Head of caudate nucleus (tissue), 42 donors: ENCODE results near the gene DEDD2.
A peak's percentile ranks its signal among the peaks of the same experiment; 100 is the strongest.

Source experiments
- DNase-seq, 42 donors: peaks; one replicate each; pipeline versions ENCODE4 v3.0.0 to v3.0.0-alpha.2; 2020 to 2021; ENCODE audit warnings: mixed read lengths in 7 of 42
- intact Hi-C: fragments of 100-400 bp; cut with DNase I; formaldehyde crosslinking; loops from one replicate; pipeline ENCODE4 v1.15.0; 2022

DEDD2 gene

DNA sequence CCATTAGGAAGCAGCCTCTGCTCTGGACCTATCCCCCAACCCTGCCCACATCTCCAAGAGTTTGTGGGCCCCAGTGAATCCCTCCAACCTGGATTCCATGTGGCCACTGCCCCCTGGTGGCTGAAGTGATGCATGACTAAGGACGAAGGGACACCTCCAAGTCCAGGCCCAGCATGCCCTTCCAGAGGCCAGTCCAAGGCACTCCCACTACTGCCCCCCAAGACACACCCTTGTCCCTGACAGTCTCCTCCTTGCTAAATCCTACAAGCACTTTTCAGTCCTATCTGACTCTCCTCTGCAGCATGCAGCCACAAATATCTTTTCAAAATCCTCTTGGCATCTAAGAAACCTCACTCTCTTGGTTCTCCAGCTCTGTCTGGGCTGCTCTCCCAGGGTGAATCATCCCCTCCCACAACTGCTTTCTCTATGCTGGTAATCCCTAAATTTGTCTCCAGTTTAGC, 33.0 kb downstream of the DEDD2 start:
- peak; percentile 40 to 93 (median 82) for DNase-seq
- intact Hi-C loops = loop anchor here (5.0 kb wide), 1 partner anchor 52 kb away; the partner anchor contains the start of gene POU2F2

DNA sequence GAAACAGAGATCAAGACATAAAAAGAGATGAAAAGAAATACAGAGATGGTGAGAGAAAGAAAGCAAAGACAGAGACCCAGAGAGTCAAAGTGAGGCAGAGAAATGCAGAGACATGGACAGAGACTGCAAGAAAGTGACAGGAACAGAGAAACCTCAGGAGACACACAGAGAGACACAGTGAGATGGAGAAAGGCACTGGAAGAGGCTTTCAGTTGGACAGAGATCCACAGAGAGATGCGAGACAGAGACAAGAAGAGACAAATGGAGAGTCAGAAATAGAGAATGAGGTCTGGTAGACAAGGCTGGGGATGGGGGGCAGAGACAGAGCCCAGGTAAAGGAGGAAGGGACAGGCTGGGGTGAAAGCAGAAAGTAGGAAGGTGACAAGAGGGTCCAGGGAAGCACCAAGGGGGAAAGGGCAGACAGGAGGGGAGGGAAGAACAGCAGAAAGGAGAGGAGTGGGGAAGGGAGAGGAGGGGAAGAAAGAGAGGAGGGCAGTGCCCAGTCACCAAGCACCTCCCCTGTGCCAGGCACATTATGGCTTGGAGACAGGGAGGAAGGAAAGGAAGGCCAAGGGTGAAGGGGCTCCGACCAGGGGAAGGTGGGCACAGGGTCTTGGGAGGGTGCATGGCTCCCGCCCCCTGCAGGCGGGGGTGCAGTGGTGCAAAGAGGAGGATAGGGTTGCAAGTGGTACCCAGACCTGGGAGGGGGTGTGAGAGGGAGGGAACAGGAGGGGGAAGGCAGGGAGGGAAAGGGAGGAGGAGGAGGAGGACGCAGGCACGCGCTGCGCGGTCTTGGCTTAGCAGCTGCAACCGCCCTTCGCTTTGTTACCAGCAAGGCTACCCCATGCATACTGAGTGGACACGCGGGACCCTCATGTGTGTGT, 38.4 kb downstream of the DEDD2 start:
- intact Hi-C loops = no loop called here
- no peak for DNase-seq

GRCh38 chr19:42177686-42178019, 39.8 kb downstream of the DEDD2 start:
- intact Hi-C loops = no loop called here

DNA sequence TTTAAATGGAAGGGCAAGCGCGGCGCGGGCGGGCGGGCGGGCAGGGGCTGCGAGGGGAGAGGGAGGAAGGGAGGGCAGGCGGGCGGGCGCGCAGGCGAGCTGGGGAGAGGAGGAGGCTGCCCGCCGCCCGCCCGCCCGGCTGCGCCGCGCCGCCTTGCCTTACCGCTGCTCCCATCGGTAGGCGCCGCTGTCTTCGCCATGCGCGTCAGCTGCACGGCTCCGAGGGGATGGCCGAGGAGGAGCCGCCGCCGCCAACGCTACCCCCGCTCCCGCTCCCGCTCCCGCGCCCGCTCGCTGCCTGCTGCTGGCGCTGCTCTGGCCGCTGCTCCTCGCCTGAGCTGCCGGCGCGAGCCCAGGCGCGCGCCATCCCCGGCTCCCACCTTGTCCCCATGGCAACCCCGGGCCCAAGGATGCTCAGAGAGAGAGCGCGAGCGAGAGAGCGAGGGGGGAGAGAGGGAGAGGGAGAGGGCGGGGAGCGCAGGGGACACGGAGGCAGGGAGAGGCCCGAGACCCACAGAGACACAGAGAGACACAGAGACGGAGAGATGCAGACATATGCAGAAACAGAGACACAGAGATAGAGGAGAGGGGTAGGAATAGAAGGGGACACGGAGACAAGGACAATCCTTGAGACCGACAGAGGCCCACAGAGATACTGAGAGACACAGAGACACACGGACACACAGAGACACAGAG, 40.3 kb downstream of the DEDD2 start:
- intact Hi-C loops = no loop called here
- DNase-seq = peak; percentile 40 to 93 (median 84)

More at GRCh38 chr19:42177686-42178019, 39.8 kb downstream of the DEDD2 start:
- no peak for DNase-seq

DNA sequence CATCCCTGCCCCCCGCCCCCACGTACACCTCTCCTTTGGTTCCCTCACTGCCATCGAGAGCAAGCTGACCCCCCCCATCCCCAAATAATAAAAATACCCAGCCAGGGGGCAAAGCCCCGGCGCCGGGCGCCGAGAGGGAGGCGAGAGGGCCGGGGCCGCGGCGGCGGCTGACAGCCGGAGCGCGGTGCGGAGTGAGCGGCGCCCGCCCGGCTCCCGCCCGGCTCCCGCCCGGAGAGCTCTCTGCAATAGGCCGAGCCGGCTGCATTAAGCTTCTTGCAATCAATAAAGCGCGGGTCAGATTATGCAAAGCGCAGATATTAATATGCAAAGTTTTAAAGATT, 40.9 kb downstream of the DEDD2 start:
- intact Hi-C loops = no loop called here
- DNase-seq = peak in 9 of 42 donors; percentile 14 to 48 (median 18)

GRCh38 chr19:42175952-42176648, 41.4 kb downstream of the DEDD2 start:
- DNase-seq = peak in 38 of 42 donors; percentile 13 to 71 (median 43)
- intact Hi-C loops = no loop called here

DNA sequence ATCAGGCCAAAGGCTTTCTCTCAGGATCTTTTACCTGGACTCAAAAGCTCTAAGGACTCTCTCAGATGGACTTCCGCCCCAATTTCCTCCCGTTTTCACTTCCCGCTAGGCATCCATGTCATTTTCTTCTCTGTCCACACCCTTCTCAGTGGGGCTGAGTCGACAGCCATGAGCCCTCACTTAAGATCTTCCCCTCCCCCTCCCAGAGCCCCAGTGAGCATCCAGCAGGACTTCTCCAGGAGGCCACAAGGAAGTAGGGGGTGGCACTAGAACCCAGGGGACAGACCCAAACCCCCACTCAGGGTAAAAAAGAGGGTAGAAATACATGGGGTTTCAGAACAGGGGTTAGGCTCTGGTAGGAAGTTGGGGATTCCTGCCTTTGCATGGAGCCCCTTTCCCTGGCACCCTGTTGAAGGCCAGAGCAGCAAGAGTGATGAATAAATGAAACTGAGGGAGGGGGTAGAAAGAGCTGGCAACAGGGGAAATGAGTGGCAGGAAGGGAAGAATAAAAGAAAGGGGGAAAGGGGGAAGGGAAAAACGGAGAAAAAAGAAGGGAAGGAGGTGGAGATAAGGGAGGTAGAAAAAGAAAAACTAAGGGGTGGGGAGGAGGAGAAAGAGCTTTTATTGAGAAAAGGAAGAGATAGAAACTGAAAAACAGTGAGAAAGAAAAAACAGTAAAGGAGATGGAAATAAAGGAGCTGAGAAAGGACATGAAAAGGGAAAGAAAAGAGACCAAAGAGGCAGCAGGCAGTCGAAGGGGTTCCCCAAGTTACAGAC, 42.3 kb downstream of the DEDD2 start:
- intact Hi-C loops = no loop called here
- no peak for DNase-seq

- DNase-seq = no peak
- intact Hi-C loops = no loop called here
These were observed 43.3 kb downstream of the DEDD2 start for GRCh38 chr19:42174188-42174587.

DNA sequence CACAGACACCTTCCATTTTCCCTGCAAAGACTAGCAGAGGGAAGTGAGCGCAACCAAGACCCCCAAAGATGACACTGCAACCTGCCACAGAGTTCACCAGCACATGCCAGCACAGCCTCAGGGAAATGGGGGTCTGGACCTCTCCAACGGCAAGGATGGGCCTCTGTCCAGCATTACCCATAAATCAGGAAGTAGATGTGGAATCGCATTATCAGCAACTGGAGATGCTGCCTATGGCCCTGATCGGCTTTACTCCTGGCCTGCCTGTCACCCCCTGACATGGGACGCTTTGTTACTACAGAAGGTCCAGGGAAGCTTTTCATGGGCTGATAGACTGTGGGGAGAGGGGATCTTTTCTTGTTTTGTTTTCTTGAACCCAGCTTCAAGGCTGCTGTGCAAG, 43.8 kb downstream of the DEDD2 start:
- DNase-seq = no peak

GRCh38 chr19:42172261-42172660, 45.2 kb downstream of the DEDD2 start:
- intact Hi-C loops = no loop called here
- DNase-seq = no peak

More for the DNA sequence above, 43.8 kb downstream of the DEDD2 start:
- intact Hi-C loops = no loop called here

DNA sequence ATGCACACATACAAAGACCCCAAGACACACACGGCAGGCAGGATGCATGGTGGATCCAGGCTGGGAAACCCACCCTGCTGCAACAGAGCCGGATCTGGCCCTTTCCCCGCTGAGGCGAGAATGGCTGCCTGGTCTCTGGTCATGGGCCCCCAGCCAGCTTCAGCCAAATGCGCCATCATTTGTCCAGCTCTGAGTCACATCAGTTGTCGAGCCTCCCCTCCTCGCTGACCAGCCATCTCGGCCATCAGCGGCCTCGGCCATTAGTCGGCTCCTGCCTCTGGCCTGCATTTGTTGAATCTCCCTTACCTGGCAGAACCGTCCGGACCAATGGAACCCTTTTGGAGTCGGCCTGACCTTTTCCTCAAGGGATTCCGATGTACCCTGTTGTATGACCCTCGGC, 46.8 kb downstream of the DEDD2 start:
- intact Hi-C loops = no loop called here
- DNase-seq = no peak

DNA sequence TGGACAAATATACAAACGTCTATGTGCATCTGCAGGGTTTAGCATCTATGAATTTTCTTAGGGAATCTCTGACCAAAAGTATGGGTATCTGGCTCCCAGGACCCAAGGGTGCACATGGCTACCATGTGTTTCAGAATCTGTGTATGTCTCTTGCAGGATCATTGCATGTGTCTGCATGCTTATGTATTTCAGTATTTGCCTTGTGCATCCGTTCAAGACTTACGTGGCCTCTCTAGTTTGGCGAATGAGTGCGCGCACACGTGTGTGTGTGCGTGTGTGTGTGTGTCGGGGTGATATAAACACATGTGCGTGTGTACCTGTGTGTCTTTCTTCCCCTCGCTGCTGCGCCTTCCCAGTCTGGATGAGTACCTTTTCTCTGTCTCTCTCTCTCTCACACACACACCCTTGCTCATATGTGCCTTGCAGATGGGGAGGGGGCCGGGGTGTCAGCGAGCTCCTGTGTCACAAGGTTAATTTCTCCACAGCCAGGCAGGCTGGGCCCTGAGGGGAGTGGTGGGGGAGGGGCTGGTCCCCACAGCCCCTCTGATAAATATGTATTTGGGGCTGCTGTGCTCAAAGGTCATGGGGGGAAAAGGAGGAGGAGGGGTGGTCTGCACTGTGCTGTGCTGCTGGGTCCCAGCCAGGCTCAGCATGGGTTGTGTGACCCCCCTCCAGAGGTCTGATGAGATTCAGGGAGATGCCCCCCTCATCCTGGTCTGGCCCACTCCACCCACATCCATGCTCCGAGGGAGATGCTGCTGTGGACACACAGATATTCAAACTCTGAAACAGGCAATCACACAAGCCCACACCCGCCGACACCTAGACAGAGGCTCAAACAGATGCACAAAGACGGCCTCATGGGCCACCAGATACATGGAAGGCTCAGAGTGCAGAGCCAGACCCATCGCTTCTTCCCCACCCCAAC, 47.7 kb downstream of the DEDD2 start:
- DNase-seq = no peak
- intact Hi-C loops = no loop called here

DNA sequence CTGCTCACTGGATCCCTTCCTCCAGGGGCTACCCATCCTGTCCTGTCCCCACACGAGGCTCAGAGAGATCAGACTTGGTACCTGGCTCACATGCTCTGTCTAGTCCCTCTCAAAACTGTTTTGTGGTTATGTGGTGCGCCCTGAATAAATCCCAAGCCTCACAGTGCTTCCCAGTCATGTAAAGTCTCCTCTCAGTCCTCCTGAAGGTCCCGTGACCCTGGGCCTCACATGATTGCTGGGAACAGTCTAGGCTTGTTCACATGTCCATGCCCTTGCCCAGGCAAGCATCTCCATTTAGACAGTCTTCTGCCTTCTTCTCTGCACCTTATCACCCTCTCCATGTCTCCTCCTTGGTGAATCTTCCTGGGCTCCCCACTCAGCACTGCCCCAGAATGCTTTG, 49.3 kb downstream of the DEDD2 start:
- intact Hi-C loops = no loop called here
- DNase-seq = no peak

DNA sequence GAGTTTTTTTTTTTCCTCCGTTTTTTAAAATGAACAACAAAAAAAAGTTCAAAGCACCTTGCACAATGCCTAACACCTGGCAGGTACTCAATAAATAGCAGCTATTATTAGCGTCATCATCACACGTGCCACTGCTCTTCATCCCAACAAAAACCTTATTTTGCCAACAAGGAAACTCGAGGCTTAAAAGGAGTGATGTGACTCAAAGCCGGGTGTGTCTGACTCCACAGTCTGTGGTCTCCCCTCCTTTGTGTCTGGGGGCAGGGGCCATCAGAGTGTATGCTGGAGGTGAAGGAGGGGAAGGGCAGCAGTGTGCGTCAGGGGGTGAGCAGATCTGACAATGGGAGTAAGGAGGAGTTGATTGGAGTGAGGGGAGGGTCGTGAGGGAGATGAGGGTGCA, 51.2 kb downstream of the DEDD2 start:
- intact Hi-C loops = no loop called here
- no peak for DNase-seq

DNA sequence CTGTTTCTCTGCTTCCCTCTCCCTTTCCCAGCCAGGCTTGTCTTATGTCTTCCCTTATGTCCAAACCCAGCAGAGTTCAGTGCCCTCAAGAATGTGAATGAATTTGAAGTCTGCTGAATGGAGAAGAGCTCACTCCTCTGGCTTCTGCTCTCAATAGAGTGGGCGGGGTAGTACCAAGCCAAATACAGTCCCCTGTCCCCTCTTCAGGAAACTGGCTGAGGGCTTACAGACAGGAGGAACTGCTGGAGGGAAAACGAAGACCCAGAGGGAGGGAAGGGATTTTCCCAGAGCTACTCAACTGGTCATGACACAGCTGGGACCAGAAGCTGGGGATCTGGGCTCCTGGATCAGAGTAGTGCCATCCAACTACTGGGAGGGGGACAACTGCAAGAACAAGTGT, 52.3 kb downstream of the DEDD2 start:
- no peak for DNase-seq
- intact Hi-C loops = no loop called here

- intact Hi-C loops = no loop called here
These were observed 55.7 kb downstream of the DEDD2 start for GRCh38 chr19:42161616-42162263.

DNA sequence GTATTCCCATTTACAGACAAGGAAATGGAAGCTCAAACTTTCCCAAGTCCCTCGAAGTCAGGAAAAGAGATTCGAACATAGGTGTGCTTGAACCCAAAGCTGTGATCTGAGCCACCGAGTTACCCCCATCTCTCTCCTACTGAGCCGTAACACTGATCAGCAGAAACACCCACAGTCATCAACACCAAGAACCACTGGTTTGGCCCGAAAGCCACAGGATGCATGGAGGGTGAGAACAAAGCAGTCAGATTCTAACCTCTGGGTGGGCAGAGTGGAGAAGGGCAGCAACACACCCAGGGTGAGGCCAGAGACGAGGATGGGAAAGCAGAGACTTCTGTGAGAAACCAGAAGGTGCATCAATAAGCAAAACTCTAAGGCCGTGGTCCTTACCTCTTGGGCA, 57.5 kb downstream of the DEDD2 start:
- intact Hi-C loops = no loop called here
- no peak for DNase-seq

More at GRCh38 chr19:42161616-42162263, 55.7 kb downstream of the DEDD2 start:
- no peak for DNase-seq

GRCh38 chr19:42158926-42159325, 58.6 kb downstream of the DEDD2 start:
- intact Hi-C loops = no loop called here

More at GRCh38 chr19:42158926-42159325, 58.6 kb downstream of the DEDD2 start:
- DNase-seq = no peak
